Peyer's patch (tissue), 4 donors: ENCODE results near the gene SMG6.

Experiments
- POLR2A ChIP-seq, 2 donors: fragments of 450-650 bp; IDR thresholded peaks; one replicate each; pipeline ENCODE4 v1.5.1; 2017; ENCODE audit warnings: antibody characterized with exemption in 2 of 2, mild to moderate bottlenecking in 2 of 2, moderate library complexity in 2 of 2
- TF ChIP-seq, protein P1 (sequence below), 6 experiments: fragments of 450-650 bp in 4 of 6; fragments of 200-600 bp in 2 of 6; sonication (generic) in 1 of 6; IDR thresholded peaks; one replicate each; pipeline ENCODE4 v1.5.1; 2017 to 2019; ENCODE audit warnings: antibody characterized with exemption in 6 of 6, mild to moderate bottlenecking in 3 of 6, moderate library complexity in 1 of 6

DNA sequence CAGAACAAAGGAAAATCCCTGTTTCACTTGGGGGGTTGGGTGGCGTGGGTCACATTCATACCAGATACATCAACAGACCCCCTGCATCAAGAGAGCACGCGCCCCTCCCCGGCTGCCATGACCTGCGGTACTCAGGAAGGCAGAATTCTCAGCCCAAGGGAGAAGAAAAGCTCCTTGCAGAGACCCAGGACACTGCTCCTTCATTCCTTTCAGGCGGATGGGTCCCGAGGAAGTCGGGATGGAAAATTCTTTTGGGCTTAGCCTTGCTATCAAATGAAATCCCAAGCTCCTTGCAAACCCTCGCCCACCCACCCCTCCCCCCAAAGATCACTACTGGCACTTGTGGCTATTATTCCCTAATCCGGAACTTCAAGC is 208.1 kb downstream of the SMG6 start:
- TF ChIP-seq, protein P1, sequence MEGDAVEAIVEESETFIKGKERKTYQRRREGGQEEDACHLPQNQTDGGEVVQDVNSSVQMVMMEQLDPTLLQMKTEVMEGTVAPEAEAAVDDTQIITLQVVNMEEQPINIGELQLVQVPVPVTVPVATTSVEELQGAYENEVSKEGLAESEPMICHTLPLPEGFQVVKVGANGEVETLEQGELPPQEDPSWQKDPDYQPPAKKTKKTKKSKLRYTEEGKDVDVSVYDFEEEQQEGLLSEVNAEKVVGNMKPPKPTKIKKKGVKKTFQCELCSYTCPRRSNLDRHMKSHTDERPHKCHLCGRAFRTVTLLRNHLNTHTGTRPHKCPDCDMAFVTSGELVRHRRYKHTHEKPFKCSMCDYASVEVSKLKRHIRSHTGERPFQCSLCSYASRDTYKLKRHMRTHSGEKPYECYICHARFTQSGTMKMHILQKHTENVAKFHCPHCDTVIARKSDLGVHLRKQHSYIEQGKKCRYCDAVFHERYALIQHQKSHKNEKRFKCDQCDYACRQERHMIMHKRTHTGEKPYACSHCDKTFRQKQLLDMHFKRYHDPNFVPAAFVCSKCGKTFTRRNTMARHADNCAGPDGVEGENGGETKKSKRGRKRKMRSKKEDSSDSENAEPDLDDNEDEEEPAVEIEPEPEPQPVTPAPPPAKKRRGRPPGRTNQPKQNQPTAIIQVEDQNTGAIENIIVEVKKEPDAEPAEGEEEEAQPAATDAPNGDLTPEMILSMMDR (IDR thresholded peaks at IDR 0.05): no peak
- TF ChIP-seq POLR2A (IDR thresholded peaks at IDR 0.05): no peak
